ENCODE measurements around the gene PDXDC1.
"Not testable (repeated sequence)": the region's sequence is repeated elsewhere in the genome, so short reads cannot be mapped to it uniquely, and the experiment has no call there.

The PDXDC1 gene

DNA sequence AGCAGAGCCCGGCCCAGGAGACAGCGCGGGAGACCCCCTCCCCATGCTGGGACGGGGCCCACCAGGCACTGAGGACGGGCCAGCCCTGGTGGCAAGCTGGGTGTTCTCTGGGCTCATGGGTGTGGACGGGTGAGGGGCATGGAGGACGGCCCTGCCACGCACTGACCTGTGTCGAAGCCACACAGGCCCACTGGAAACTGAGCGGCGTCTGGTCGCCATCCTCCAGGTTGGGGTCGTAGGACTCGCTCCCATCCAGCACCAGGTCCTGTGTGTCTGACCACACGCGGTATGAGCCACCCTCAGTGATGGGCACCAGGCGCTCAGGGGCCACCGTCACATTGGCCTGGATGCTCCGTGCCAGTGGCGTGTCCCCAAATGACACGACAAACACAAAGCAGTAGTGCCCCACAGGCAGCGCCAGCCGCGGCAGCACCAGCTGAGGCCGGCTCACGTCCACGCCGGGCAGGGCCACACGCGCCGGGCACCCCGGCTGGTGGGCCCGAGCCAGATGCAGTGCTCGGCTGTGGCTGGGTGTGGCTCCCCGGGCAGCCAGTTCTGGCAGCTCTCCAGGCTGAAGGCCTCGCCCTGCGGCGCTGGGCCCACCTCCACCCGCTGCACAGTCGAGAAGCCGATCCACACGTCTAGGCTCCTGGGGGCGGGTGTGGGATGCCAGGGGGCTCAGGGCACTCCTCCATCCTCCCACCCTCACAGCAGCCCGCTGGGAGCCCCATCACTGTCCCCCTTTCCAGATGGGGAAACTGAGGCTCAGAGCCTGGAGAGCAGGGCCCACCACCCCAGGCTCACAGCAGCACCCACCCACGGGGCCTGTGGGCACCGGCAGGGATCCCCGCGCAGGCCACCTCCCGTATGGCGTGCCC is 160.9 kb downstream of the PDXDC1 start:
- not testable (repeated sequence) for DNase-seq

DNA sequence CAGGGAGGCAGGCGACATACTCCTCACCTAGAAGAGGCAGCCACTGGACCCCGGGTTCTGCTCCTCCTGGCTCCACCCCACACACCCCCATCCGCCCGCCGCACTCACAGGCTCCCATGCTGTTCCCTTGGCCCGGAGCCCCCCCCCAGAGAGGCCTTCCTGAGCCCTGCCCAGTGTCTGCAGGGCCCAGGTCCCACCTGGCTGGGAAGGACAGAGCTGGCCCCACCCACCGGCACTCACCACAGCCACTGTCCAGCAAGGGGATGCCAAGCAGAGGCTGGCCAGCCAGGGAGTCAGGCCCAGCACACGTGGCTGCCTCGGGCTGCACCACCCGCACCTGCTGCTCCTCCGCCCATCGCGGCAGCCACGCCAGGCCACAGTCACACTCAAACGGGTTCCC is 162.7 kb downstream of the PDXDC1 start:
- DNase-seq: not testable (repeated sequence)

DNA sequence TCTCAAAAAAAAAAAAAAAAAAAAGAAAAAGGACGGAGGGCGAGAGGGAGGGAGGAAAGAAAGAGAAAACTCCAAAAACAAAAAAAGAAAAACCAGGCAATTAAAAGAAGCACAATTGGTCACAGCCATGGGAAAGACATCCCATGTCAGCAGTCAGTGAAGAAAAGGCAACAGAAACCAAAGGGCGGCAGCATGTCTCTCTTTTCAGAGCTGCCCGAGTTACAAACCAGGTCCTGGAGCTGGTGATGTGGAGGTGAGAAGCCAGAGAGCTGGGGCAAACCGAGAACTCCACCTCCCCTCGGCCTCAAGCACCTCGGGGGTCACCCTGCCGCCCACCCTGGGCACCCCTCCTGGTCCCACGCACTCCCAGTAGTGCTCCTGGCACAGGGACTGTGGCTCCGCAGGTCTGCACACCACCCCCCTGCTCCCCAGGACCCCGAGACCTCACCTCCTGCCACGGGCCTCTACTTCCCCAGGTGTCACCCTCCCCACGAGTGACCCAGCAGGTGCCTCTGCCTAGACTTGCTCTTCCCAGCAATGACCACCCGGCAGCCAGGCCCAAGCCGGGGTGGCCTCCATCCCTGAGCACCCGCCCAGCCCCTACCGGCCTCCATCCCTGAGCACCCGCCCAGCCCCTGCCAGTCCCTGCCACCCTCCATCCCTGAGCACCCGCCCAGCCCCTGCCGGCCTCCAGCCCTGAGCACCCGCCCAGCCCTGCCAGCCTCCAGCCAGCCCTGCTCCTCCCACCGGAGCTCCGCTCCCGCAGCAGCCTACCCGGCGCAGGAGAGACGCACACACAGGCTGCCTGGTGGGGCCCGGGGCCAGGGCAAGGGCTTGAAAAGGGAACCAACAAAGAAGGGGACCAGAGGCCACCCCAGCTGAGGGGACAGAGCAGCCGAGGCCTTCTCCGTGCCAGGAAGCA is 165.9 kb downstream of the PDXDC1 start:
- not testable (repeated sequence) for DNase-seq

DNA sequence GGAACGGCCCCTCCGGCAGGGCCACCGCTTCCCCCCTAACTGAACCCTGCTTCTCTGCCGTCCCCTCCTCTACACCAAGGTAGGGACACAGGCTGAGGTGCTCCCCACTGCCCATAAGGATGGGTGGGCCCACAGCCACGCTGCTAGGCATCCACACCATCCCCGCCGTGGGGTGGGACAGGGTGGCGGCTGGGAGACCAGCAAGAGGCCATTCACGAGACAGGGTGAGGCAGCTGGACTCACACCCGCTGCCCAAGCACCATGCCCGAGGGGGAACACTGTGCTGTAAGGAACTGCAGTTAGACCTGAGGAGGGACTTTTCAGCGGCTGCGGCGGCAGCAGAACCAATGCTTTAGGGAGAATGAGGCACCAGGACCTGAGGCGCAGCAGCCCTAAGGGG is 166.8 kb downstream of the PDXDC1 start:
- DNase-seq: no peak

DNA sequence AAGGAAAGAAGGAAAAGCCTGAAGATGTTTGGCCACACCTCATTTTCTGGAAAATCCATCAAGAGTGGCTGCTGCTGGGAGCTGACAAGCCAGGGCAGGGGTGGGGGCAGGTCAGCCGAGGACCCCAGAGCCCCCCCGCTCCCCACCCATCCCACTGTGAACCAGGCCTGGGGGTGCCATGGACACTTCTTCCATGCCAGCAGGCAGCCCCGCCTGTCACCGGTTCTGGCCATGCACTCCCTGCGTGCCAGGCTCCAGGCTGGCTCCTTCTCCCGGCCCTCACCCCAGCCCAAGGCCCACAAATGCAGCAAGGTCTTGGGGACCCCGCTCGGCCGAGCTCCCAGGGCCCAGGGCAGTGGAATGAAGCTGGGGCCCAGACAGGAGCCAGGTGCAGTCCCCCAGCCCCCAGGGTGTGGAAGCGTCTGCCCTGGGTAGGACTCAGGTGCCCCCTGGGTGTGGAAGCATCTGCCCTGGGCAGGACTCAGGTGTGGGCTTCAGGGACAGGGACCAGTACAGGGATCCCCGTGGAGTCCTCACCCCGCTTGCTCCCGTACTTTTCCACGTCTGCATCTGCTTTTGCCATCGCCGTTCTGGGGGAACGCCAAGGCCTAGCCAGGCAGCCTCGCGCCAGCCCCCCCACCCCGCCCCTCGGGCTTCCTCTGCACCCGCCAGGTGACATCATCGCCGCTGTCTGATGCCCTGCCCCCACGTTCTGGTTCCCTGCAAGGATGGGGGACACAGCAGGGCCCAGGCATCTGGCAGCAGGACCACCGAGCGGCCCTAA is 167.5 kb downstream of the PDXDC1 start:
- not testable (repeated sequence) for DNase-seq

DNA sequence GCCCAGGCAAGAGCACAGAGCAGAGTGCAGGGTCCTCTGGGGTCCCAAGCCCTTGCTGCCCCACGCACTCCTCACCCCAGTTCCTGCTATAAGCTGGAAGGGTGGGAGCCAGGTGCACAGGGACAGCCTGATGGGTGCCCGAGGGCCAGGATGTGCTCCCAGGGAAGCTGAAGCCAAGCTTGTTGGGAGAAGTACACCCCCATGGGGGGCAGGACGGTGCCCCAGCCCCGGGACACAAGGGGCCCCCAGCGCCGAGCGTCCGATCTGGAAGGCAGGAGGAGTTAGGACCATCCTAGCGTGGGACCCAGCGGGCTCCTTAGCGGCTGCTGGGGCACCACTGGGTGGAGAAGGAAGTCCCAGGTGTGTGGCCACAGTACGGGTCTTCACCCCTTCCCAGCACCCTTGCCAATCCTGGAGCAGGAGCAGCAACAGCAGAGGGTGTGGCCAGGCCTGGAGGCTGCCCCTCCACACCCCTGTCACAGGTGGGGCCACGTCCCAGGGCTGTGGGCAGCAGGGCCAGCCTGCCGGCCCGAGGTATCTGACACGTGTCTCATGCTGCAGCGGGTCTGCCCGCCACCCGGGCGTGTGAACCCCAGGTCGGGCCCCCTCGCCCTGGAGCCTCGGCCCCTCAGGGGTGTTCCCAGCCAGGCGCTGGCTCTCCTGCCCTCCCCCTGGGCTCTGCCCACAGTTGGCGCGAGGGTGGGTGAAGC is 168.2 kb downstream of the PDXDC1 start:
- not testable (repeated sequence) for DNase-seq

DNA sequence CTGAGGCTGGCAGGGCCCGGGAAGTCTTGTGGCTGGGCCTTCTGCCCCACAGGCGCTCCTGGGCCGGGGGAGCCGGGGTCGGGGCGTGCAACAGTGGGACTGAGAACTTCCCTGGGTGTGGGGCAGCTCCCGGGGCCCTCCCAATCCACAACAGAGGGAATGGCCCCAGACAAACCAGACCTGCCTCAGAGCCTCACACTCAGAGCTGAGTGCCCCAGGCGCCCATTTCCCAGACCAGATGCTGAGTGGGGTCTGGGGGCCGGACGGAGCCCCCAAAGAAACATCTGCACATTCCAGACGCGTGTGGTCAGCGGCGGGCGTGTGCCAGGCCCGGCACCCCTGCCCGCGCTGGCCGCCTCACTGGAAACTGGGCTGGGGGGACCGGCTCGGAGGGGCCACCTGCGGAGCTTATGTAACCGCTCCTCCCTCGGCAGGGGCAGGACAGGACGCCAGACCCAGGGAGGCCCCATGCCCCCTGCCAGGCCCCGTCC is 168.8 kb downstream of the PDXDC1 start:
- not testable (repeated sequence) for DNase-seq

DNA sequence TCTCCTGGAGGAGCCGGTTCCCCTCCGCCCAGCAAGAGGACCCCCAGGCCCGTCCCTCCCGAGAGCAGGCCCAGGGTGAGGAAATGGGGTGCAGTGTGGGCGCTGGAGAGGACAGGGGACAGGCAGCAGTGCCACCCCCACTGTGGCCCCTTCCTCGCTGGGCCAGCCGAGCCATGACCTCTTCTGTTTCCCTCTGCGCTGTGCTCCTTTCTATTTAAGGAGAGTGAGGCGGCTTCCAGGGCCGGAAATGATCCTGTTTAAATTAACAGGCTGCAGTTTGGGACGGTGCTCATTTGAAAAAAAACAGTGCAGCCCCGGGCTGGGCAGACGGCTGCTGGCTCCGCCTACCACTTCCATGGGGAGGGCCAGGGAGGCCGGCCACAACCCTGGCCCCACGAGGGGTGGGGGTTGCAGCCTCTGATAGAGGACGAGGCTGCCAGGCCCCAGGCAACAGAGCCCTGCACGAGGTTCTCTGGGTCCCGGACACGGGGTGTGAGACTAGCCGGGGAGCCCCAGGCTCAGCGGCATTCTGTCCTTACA is 169.3 kb downstream of the PDXDC1 start:
- DNase-seq: not testable (repeated sequence)

DNA sequence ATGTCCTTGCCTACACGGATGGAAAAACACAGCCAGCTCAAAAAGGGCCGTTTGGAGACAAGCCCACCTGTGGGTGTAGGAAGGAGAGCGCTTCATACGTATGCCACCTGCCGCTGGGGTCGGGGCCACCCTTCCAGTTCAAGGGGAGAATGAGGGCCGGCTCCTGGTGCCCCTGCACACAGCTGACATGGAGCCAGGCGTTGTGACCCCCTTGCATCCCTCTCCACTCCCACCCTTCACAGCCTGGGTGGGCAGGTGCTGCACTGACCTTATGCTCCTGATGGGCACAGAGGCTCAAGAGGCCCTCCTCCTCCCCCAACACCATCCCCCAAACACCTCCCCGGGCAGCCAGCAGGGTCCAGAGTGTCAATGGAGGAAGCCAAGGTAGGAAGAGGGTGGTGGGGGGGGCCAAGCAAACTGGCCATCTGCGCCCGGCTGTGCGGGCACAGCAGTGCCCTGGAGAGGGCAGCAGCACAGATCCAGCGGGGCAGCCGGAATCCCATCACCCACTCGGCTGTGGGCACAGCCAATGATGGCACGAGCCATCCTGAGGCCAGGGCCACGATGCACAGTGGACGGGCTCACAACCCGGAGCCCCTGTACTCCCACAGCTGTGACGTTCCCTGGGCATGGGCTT is 170.1 kb downstream of the PDXDC1 start:
- DNase-seq: not testable (repeated sequence)

DNA sequence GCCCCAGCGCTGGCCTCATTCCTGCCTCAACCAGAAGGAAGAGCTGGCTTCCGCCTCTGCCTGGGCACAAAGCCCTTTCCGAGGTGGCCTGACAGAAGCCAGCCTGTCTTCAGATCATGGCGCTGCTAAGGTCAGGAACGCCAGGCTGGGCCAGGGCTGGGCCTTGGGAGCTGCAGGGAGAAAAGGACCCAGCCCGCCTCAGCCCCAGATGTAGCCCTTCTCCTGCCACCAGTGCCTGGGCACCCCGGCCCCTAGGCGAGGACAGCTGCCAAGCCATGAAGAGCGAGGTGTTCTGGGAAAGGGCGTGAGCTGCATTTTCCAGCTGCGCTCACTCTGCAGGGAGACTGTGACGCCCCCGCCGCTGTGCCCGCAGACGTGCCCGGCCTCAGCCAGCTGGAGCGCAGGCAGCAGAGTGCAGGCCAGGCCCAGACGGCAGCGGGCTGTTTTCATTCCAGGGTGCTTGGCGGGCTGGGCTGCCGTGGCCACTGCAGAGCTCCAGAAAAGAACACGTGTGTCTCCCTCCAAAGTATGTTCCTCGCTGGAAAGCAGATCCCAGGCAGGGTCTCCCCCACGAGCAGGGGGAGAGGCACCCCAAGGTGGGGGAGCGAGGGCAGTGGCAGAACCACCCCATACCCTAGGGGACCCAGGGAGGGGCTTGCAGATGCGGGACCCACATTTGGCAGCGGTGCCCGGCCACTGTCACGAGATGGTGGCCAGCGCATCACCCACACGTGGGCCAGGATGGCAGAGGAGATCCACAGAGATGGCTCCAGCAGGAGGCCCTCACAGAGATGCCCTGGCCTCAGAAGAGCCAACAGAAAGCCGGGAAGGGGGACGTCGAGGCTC is 170.8 kb downstream of the PDXDC1 start:
- DNase-seq: not testable (repeated sequence)

DNA sequence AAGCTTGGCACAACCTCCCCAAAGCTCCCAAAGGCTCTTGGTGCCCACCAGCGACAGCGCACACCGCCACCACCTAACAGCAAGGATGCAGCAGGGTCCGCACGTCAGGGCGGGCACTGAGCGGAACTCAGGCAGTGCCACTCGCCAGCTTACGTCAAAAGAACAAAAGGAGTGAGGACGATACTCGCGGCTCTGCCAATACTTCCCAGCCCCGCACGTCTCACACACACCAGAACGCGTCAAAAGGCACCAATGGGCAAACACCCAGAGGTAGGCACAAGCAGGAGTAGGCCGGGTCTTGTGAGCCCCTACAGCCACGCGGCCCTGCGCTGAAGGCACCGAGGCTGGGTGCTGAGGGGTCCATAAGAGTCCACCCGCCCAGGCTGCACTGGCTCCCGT is 171.4 kb downstream of the PDXDC1 start:
- DNase-seq: not testable (repeated sequence)

DNA sequence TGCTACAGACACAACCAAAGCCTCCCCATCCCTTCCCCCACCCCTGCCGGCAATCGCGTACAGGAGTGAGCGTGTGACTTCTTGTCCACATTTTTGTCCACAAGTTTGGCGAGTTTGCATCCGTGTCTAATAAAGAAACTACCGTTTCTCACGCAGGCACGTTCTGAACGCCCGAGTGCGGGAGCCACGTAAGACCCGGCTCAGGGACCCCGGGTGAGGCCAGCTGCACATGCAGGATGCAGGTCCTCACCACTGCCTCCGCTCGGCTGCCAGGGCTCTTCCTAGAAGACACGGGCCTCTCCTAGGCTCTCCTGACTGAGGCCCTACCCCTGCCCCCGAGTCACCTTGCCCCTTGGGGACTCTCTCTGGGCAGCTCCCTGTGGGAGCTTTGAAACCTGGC is 174.0 kb downstream of the PDXDC1 start:
- peak in 1 of 5 donors; percentile 9 for DNase-seq

DNA sequence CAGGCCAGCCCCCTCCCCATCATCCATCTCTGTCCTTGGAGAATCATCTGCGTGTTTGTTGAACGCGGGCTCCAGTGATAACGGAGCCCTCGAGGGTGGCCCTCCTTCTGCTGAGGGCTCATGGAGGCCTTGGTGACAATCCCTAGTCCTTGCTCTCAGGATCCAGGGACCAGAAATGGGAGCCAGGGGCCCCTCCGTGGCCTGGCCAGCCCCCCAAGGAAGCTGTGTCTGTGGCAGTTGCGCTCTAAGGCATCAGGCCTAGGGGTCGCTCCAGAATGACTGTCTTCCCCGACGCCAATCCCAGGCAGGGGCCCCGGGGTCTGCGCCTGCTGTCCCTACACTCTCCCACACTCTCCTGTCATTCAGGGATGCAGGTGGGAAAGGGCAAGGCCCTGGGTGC is 174.4 kb downstream of the PDXDC1 start:
- not testable (repeated sequence) for DNase-seq

DNA sequence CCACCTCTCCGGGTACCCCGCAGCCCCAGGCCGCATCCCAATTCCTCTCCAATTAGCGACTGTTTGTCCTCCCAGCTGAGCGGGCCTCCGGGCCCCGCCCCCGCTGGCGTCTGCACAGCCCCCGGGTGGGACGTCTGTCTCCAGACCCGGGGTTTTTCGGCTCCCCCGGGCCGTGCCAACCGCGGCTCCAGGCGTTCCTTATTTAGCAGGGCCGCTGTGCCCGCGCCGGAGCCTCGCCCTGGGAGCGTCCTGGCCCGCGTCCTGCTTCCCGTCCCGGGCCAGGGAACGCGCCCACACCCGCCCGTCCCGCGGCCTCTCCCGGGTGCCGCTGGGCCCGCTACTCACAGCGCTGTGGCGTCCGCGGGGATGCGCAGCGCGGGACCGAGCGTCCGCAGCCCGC is 179.2 kb downstream of the PDXDC1 start:
- DNase-seq: peak in 2 of 5 donors; percentile 20 to 32

DNA sequence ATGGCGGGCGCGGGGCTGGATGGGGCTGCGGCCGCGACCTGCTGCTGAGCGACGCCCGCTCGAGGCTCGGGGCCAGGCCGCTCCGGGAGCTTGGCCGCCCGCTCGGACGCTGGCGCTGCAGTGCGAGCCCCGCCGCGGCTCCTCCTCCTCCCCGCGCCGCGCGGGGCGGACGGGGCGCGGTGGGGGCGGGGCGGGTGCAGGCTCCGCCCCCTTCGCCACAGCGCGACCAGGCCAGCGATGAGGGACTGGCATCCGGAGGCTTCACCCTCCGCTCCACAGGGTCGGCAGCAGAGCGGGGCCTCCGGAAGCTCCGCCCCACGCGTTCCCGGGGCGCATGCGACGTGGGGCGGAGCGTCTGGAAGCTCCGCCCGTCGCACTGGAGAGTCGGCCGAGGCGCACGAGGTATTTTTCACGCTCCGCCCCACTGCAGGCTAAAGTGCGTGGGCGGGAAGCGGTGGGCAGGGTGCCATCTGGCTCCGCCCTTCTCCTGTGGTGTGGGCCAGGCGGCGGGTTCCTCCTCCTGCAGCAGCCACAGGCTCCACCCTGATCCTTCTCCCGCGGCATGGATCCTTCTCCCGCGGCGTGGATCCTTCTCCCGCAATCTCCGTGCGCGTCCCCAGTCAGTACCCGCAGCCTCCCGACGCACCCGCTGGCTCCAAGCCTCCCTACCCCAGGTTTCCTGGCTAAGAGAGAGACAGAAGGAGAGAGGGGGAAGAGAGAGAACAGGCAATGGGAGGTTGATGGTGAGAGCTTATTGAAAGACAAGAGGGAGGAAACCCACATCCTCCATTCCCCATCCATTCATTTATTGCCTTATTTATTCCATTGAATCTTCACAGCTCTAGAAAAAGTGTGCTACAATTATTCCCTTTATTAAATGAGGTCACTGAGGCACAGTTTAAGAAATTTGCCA is 180.1 kb downstream of the PDXDC1 start:
- DNase-seq: peak; percentile 66 to 96 (median 81)

DNA sequence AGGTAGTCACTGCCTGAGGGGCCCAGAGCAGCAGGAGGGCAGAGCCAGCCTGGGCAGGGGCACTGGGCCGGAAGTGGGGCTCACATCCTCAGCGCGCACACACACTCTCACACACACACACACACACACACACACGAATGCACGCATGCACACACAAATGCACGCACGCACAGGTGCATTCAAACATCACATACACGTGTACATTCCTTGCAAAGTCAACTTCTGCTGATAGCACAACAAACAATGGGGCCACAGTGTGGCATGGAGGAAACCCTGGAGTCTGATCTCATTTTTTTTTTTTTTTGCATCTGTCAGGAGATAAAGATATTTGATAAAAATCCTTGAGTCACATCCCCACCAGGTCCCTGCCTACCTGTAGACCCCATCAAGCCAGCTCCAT is 182.8 kb downstream of the PDXDC1 start:
- DNase-seq: not testable (repeated sequence)

DNA sequence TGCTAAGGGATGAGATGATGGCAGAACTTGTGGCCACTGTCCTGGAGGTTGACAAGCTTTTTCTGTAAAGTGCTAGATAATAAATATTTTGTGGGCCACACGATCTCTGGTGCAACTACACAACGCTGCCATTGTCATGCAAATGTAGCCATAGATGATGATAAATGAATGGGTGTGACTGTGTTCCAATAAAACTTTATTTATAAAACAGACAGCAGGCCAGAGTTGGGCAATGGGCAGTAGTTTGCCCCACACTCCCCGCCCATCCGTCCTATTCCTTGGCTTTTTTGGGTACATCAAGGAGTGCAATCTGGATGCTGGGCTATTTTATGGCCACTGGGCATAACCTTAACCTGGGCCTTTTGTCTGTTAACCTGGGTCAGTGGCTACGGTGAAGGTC is 184.8 kb downstream of the PDXDC1 start:
- not testable (repeated sequence) for DNase-seq

DNA sequence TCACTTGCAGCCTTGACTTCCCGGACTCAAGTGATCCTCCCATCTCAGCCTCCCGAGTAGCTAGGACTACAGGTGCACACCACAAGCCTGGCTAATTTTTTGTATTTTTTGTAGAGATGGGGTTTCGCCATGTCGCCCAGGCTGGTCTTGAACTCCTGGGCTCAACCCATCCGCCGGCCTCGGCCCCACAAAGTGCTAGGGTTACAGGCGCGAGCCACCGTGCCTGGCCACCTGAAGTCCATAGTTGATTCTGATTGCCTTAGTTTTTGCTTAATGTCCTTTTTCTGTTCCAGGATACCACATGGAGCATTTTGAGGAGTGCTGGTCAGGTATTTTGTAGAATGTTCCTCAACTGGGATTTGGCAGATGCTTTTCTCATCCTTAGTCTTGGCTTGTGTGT is 185.7 kb downstream of the PDXDC1 start:
- DNase-seq: not testable (repeated sequence)

DNA sequence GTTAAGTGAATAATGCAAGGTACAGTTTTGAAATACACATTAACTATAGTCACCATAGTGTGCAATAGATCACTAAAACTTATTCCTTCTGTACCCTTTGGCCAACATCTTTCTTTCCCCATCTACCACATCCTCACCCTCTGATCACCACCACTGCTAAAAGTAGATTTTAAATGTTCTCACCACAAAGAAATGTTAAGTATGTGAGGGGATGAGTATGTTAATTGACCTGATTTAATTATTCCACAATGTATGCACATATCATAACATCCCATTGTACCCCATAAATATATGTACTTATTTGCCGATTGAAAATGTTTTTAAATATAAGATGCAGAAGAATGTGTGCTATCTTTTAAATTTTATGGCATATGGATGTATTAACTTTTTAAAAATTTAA is 188.2 kb downstream of the PDXDC1 start:
- not testable (repeated sequence) for DNase-seq

Data from T-helper 1 cell (primary cell).